HepG2 (cell line): ENCODE results near the gene THBS2. TPM values are rescaled to one million over a fixed set of nuclear protein-coding genes. Genes with fewer than 3 reads are reported as not detected.

Source experiments
- ATAC-seq: fragments of 200-7000 bp; cut with Tn5 transposase; 3 replicates; pipeline ENCODE4 v1.9.1; 2020; ENCODE audit warnings: mild to moderate bottlenecking, moderate library complexity
- BruUV-seq: library from RNA; stranded (reverse); fragments of 400-500 nt; replicated peaks from 2 replicates; lab custom pipeline; 2021; lab: Mats Ljungman, UMichigan
- CTCF ChIA-PET: fragments of 300-600 bp; formaldehyde crosslinking; extraction: SDS; loops from one replicate; lab custom pipeline; 2021; ENCODE audit warnings: low total read pairs, inconsistent platforms, low intra/inter-chr PET ratio; lab: Yijun Ruan, JAX
- POLR2A ChIA-PET: fragments of 350-600 bp; sonication (Branson Sonifier 250); formaldehyde crosslinking; loops from one replicate; lab custom pipeline; 2020; ENCODE audit warnings: antibody characterized with exemption, inconsistent platforms; lab: Yijun Ruan, JAX
- DNase-seq: peaks from one replicate; pipeline ENCODE4 v3.0.0-alpha.2; 2015; ENCODE audit warnings: low spot score
- FAIRE-seq: peaks from 3 replicates; lab custom pipeline; 2011; peaks lifted over from hg19 to GRCh38; lab: Jason Lieb, UNC
- H2AFZ ChIP-seq: one replicate; pipeline ENCODE4 v1.6.1; 2011; ENCODE audit warnings: low read length, inconsistent platforms
- H3K27ac ChIP-seq: fragments of 300-600 bp; 3 replicates; pipeline ENCODE4 v1.8.0; 2011; ENCODE audit warnings: mixed run types, mild to moderate bottlenecking, mixed read lengths, low read length, inconsistent platforms; ENCODE audit not compliant: insufficient read depth; ENCODE audit errors: extremely low read length
- H3K27me3 ChIP-seq, 2 experiments: fragments of 200-600 bp in 1 of 2; 2 replicates in 1 of 2; 3 replicates in 1 of 2; pipeline versions ENCODE4 v1.6.0 to v1.8.0; 2011; ENCODE audit warnings: low read length in 2 of 2, mild to moderate bottlenecking in 2 of 2, moderate library complexity in 2 of 2, inconsistent platforms in 1 of 2; ENCODE audit not compliant: insufficient read depth in 2 of 2, control insufficient read depth in 1 of 2
- H3K36me3 ChIP-seq, 2 experiments: fragments of 200-600 bp in 1 of 2; replicated peaks in 1 of 2; 2 replicates in 1 of 2; 3 replicates in 1 of 2; pipeline versions ENCODE4 v1.5.1 to v1.8.0; 2011; ENCODE audit warnings: low read length in 2 of 2, inconsistent platforms in 1 of 2; ENCODE audit not compliant: insufficient read depth in 2 of 2, control insufficient read depth in 1 of 2
- H3K4me1 ChIP-seq: 2 replicates; pipeline ENCODE4 v1.5.1; 2012; ENCODE audit warnings: low read length, inconsistent platforms; ENCODE audit not compliant: insufficient read depth
- H3K4me2 ChIP-seq: 2 replicates; pipeline ENCODE4 v1.6.0; 2011; ENCODE audit warnings: low read depth, low read length, inconsistent platforms
- H3K4me3 ChIP-seq, 3 experiments: fragments of 200-600 bp in 1 of 3; sonication (generic), shearing (Covaris generic) in 1 of 3; replicated peaks in 1 of 3; 2 replicates each; pipeline ENCODE4 v1.5.1; 2011 to 2016; ENCODE audit warnings: low read length in 3 of 3, inconsistent platforms in 2 of 3, low read depth in 2 of 3, mild to moderate bottlenecking in 2 of 3, control low read depth in 1 of 3, mixed read lengths in 1 of 3; ENCODE audit not compliant: insufficient read depth in 1 of 3
- H3K79me2 ChIP-seq: one replicate; pipeline ENCODE4 v1.6.1; 2011; ENCODE audit warnings: low read length, inconsistent platforms; ENCODE audit not compliant: insufficient read depth
- H3K9ac ChIP-seq: 2 replicates; pipeline ENCODE4 v1.6.0; 2011; ENCODE audit warnings: mild to moderate bottlenecking, low read depth, low read length, inconsistent platforms; ENCODE audit not compliant: insufficient read depth
- H3K9me3 ChIP-seq: 2 replicates; pipeline ENCODE4 v1.5.1; 2012; ENCODE audit warnings: mild to moderate bottlenecking, low read length
- H4K20me1 ChIP-seq: 2 replicates; pipeline ENCODE4 v1.6.0; 2011; ENCODE audit warnings: inconsistent platforms, mild to moderate bottlenecking, low read length, moderate library complexity; ENCODE audit not compliant: insufficient read depth
- HBP1 ChIP-seq: IDR thresholded peaks from 2 replicates; pipeline ENCODE4 v1.6.1; 2016; ENCODE audit warnings: low read depth, control low read depth
- ZBED4 ChIP-seq: sonication (generic); formaldehyde crosslinking; IDR thresholded peaks from 2 replicates; pipeline ENCODE4 v1.4.0; 2020; ENCODE audit warnings: missing genetic modification reagents, borderline replicate concordance
- WGBS: methylation state at CpG from one replicate; pipeline ENCODE4 v1.1.6; 2017; ENCODE audit warnings: low lambda C conversion rate; 5-methylcytosine and 5-hydroxymethylcytosine counted together
- in situ Hi-C: cut with HindIII; loops from 2 replicates; pipeline ENCODE4 v1.10.0; 2017; ENCODE audit warnings: low pct_unique_long_range_greater_than_20kb; ENCODE audit not compliant: extremely low pct_ligation_motif_present
- intact Hi-C: fragments of 100-400 bp; cut with micrococcal nuclease; formaldehyde crosslinking; loops from one replicate; pipeline ENCODE4 v1.10.0; 2022; ENCODE audit not compliant: unreplicated experiment
- polyA plus RNA-seq, 8 experiments: library from polyadenylated mRNA; depleted of rRNA in 3 of 8; stranded (reverse) in 7 of 8; unstranded in 1 of 8; fragments of >200 nt; fragmentation: Illumina TruSeq in 4 of 8; extraction: Trizol in 4 of 8; gene quantifications; 2 replicates each; pipeline versions ENCODE4 v1.2.1 to v1.2.3, GENCODE V29; 2011 to 2016; ENCODE audit warnings: low read depth in 4 of 8, missing spikeins in 1 of 8, mixed read lengths in 1 of 8; ENCODE audit not compliant: insufficient read depth in 1 of 8
- total RNA-seq, 5 experiments: library from RNA; depleted of rRNA; stranded (reverse); fragments of >200 nt; fragmentation: Illumina TruSeq; extraction: Trizol; gene quantifications; 2 replicates each; pipeline ENCODE4 v1.2.3, GENCODE V29; 2016; ENCODE audit warnings: low read depth in 1 of 5

THBS2 gene
- total and polyA plus RNA-seq, 2 of the 13 experiments (the other 11 are each of a cell fraction or from before 2014, with no cell fraction given): 0.12 to 0.15 TPM

- no peaks in the 10 kb centered on the region for H4K20me1 ChIP-seq
- ATAC-seq (no peak), FAIRE-seq (no peak), DNase-seq (no peak)
- no peaks in the 10 kb centered on the region for H3K4me1 ChIP-seq
- H3K9me3 ChIP-seq: no peaks in the 10 kb centered on the region
- TF ChIP-seq ZBED4 (CRISPR knock-in tag): no peak
- no peak for TF ChIP-seq HBP1 (CRISPR knock-in tag)
- POLR2A ChIA-PET: no interaction called here
- H3K36me3 ChIP-seq: no peaks in the 10 kb centered on the region
- no peaks in the 10 kb centered on the region for H3K79me2 ChIP-seq
- peaks cover 9 to 69% of the 10 kb centered on the region in 2 experiments for H3K27me3 ChIP-seq
- no peak overlapping the region for H2AFZ ChIP-seq
- BruUV-seq: no TSS peak
- CTCF ChIA-PET: no interaction called here
- H3K9ac ChIP-seq: no peak overlapping the region
- H3K4me2 ChIP-seq: no peak overlapping the region
- WGBS: 16% methylated on average over 15 of the region's 15 CpGs
- H3K27ac ChIP-seq: no peak overlapping the region
- no peak overlapping the region for H3K4me3 ChIP-seq
- in situ Hi-C loops (no loop called here), intact Hi-C loops (no loop called here)
Observed at GRCh38 chr6:169266746-169267591, 13.3 kb upstream of the THBS2 start.
